HG03280 (cell line): Measurements from ENCODE around the gene FXR2.
A peak's percentile ranks its signal among the peaks of the same experiment; 100 is the strongest.

Experiments
- ATAC-seq: cut with Tn5 transposase; IDR thresholded peaks from one replicate; pipeline ENCODE4 v1.9.1; 2021; ENCODE audit warnings: mild to moderate bottlenecking, moderate library complexity; ENCODE audit not compliant: unreplicated experiment

Gene FXR2

GRCh38 chr17:7552621-7553051 is 62.1 kb downstream of the FXR2 start:
- ATAC-seq, result peak; percentile 75

GRCh38 chr17:7551396-7551795 is 63.3 kb downstream of the FXR2 start:
- no peak for ATAC-seq

GRCh38 chr17:7550344-7550743 is 64.4 kb downstream of the FXR2 start:
- no peak for ATAC-seq

GRCh38 chr17:7549401-7550055 is 65.2 kb downstream of the FXR2 start:
- ATAC-seq, result no peak

- ATAC-seq, result no peak
Observed at GRCh38 chr17:7548585-7549400, 65.9 kb downstream of the FXR2 start, which contains the start of gene TNFSF12. TNFSF12 (plus strand) TSS chr17:7549058; CDS start chr17:7549154, 96 bp downstream.

- ATAC-seq, result no peak
Observed at GRCh38 chr17:7544911-7545310, 69.8 kb downstream of the FXR2 start.
